Body of pancreas (tissue), 4 donors: ENCODE measurements around the gene THEMIS. TPM values are rescaled to one million over a fixed set of nuclear protein-coding genes. Genes with fewer than 3 reads are reported as not detected.
"Not testable (repeated sequence)": the region's sequence is repeated elsewhere in the genome, so short reads cannot be mapped to it uniquely, and the experiment has no call there.

ENCODE experiments used
- ATAC-seq: fragments of 150-250 bp; one replicate; pipeline ENCODE4 v1.9.1; 2016
- DNase-seq, 4 donors: peaks; one replicate each; pipeline ENCODE4 v3.0.0-alpha.2; 2019
- H3K27ac ChIP-seq, 4 donors: fragments of 200-600 bp; sonication (generic); 1 replicate in 3 of 4; 2 replicates in 1 of 4; pipeline versions ENCODE4 v1.5.1 to v1.6.1; 2016 to 2019; ENCODE audit warnings: mild to moderate bottlenecking in 1 of 4, mixed read lengths in 1 of 4, moderate library complexity in 1 of 4
- H3K27me3 ChIP-seq, 2 donors: fragments of 200-600 bp; sonication (generic); one replicate each; pipeline ENCODE4 v1.6.0; 2016; ENCODE audit warnings: mild to moderate bottlenecking in 1 of 2
- H3K36me3 ChIP-seq, 2 donors: fragments of 200-600 bp; sonication (generic); replicated peaks in 1 of 2; 2 replicates each; pipeline ENCODE4 v1.5.1; 2016; ENCODE audit warnings: low read depth in 2 of 2; ENCODE audit not compliant: insufficient read depth in 1 of 2
- H3K4me1 ChIP-seq: fragments of 200-600 bp; sonication (generic); one replicate; pipeline ENCODE4 v1.6.0; 2016
- H3K4me3 ChIP-seq, 2 donors: fragments of 200-600 bp; sonication (generic); 1 replicate in 1 of 2; 2 replicates in 1 of 2; pipeline ENCODE4 v1.5.1; 2016 to 2019
- H3K9me3 ChIP-seq, 3 donors: fragments of 200-600 bp; sonication (generic); 1 replicate in 2 of 3; 2 replicates in 1 of 3; pipeline ENCODE4 v1.5.1; 2016
- POLR2A ChIP-seq, 3 donors: fragments of 450-650 bp; IDR thresholded peaks; one replicate each; pipeline ENCODE4 v1.6.1; 2016; ENCODE audit warnings: antibody characterized with exemption in 3 of 3, mild to moderate bottlenecking in 2 of 3
- WGBS, 2 donors: methylation state at CpG; one replicate each; pipeline ENCODE4 v1.1.5; 2017; 5-methylcytosine and 5-hydroxymethylcytosine counted together
- intact Hi-C: fragments of 100-400 bp; cut with DNase I; formaldehyde crosslinking; loops from one replicate; pipeline ENCODE4 v1.15.1; 2023
- total RNA-seq, 2 donors: library from RNA; depleted of rRNA; stranded (reverse); fragments of >200 nt; gene quantifications; one replicate each; pipeline ENCODE4 v1.1.0, GENCODE V29; 2016
- TF ChIP-seq, protein P1 (sequence below), 7 experiments: fragments of 450-650 bp in 4 of 7; fragments of 200-600 bp in 3 of 7; sonication (generic) in 3 of 7; IDR thresholded peaks; one replicate each; pipeline ENCODE4 v1.5.1; 2016 to 2019; ENCODE audit warnings: antibody characterized with exemption in 7 of 7

Gene THEMIS
- total RNA-seq, 2 donors from 2014 or later: 0.52 to 0.66 TPM

DNA sequence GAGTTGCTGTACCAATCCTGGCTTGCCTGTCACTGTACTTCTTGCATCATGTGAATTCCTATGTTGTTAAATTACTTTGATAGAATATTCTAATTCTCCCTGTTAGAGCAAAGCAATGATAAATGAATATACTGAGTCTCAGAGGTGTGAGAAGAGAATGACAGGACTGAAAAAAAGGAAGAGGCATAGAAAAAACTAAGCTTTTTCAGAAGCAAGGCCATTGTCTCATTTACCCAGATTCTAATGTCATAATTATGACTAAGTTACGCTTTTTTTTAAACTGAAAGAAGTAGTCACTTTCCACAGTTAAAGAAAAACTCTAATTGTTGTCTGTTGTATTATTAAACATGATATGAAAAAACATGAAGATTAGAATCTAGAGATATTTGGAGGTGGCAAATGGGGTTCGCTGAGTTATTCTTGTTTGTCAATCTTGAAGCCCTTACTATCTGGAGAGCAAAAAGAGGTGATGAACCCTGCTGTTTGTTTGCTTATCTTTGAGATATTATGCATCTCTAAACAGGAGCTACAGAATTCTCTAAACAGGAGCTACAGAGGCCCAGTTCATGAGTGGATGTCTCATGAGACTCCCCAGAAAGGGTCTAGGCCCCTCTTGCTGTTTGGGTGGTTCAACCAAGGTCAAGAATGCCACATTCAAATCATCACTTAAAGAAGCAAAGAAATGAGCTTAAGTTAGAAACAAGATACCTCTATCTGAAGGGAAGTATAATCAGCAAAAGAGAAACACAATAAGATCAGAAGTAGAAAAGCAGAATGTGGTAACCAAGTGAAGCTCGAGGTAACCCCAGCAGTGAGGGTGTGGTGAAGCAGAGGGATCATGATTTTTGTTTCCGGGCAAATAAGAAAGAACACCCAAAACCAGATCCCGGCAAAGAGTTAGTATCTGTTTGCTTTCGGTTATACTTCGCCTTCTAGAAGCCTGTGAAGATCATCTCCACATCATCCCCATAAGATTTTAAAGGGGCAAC lies 33.3 kb upstream of the THEMIS start:
- WGBS, 2 donors: 79 to 85% methylated on average over 7 of the region's 7 CpGs
- H3K27me3 ChIP-seq: no peaks in the 10 kb centered on the region
- TF ChIP-seq POLR2A (IDR thresholded peaks at IDR 0.05): no peak
- TF ChIP-seq, protein P1, sequence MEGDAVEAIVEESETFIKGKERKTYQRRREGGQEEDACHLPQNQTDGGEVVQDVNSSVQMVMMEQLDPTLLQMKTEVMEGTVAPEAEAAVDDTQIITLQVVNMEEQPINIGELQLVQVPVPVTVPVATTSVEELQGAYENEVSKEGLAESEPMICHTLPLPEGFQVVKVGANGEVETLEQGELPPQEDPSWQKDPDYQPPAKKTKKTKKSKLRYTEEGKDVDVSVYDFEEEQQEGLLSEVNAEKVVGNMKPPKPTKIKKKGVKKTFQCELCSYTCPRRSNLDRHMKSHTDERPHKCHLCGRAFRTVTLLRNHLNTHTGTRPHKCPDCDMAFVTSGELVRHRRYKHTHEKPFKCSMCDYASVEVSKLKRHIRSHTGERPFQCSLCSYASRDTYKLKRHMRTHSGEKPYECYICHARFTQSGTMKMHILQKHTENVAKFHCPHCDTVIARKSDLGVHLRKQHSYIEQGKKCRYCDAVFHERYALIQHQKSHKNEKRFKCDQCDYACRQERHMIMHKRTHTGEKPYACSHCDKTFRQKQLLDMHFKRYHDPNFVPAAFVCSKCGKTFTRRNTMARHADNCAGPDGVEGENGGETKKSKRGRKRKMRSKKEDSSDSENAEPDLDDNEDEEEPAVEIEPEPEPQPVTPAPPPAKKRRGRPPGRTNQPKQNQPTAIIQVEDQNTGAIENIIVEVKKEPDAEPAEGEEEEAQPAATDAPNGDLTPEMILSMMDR (IDR thresholded peaks at IDR 0.05): no peak
- intact Hi-C loops: no loop called here
- H3K36me3 ChIP-seq: no peaks in the 10 kb centered on the region
- H3K4me1 ChIP-seq: no peaks in the 10 kb centered on the region
- ATAC-seq (no peak), DNase-seq (no peak)
- no peak overlapping the region for H3K27ac ChIP-seq
- no peak overlapping the region for H3K4me3 ChIP-seq
- peaks cover 0 to 7% (median 0%) of the 10 kb centered on the region in 3 donors for H3K9me3 ChIP-seq

DNA sequence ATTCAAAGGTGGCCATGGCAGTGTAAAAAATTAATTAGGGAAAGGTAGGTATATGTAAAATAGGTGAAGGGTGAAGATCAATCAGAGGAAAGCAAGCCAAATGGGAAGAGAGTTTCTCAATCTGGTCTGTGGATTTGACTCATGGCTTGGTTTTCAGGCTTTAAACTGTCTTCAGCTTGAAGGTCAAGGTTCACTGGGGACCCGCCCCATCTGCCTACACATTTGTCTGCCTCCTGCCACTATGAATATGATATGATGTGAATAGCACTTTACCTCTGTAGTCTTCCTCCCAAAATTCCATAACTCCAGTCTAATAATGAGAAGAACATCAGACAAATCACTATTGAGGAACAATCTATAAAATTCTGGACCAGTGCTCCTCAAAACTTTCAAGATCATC lies 32.3 kb upstream of the THEMIS start:
- ATAC-seq: no peak
- no peaks in the 10 kb centered on the region for H3K36me3 ChIP-seq
- peaks cover 0 to 7% (median 0%) of the 10 kb centered on the region in 3 donors for H3K9me3 ChIP-seq
- H3K27me3 ChIP-seq: no peaks in the 10 kb centered on the region
- WGBS, 2 donors: 81 to 86% methylated on average over 1 of the region's 1 CpG
- no peak for TF ChIP-seq POLR2A (IDR thresholded peaks at IDR 0.05)
- TF ChIP-seq, protein P1 (IDR thresholded peaks at IDR 0.05): no peak
- H3K4me3 ChIP-seq: no peak overlapping the region
- H3K27ac ChIP-seq: no peak overlapping the region
- DNase-seq: no peak
- no peaks in the 10 kb centered on the region for H3K4me1 ChIP-seq
- intact Hi-C loops: no loop called here

DNA sequence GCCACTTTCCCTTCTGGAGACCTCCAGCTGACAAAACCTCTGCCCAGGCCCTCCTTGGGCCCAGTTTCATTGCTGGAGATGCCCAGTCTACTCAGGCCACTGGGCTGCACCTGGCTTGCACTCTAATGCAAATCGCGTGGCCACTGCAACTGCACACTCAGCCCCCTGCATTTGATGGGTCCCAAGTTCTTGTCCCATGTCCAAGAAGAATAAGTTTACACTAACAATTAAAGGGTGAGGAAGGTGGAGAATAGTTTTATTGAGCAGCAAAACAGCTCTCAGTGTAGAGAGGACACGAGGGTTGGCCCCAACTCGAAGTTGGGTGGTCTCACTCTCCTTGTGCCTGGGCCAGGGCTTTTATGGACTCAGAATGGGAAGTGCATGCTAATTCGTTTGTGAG lies 31.9 kb upstream of the THEMIS start:
- Histone ChIP-seq H3K9me3 (peaks cover 0 to 7% (median 0%) of the 10 kb centered on the region in 3 donors), H3K4me1 (no peaks in the 10 kb centered on the region), H3K27me3 (no peaks in the 10 kb centered on the region), H3K4me3 (no peak overlapping the region), H3K36me3 (no peaks in the 10 kb centered on the region), H3K27ac (no peak overlapping the region)
- no peak for DNase-seq
- TF ChIP-seq POLR2A (IDR thresholded peaks at IDR 0.05): no peak
- TF ChIP-seq, protein P1 (IDR thresholded peaks at IDR 0.05): no peak
- WGBS, 2 donors: 74% methylated on average over 5 of the region's 5 CpGs
- intact Hi-C loops: no loop called here
- ATAC-seq: no peak

DNA sequence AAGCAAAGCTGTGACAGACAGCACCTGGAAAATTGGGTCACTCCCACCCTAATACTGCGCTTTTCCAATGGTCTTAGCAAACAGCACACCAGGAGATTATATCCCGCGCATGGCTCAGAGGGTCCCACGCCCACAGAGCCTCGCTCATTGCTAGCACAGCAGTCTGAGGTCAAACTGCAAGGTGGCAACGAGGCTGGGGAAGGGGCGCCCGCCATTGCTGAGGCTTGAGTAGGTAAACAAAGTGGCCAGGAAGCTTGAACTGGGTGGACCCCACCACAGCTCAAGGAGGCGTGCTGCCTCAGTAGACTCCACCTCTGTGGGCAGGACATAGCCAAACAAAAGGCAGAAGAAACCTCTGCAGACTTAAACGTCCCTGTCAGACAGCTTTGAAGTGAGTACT lies 25.6 kb upstream of the THEMIS start:
- DNase-seq, ATAC-seq, intact Hi-C loops: not testable (repeated sequence)

DNA sequence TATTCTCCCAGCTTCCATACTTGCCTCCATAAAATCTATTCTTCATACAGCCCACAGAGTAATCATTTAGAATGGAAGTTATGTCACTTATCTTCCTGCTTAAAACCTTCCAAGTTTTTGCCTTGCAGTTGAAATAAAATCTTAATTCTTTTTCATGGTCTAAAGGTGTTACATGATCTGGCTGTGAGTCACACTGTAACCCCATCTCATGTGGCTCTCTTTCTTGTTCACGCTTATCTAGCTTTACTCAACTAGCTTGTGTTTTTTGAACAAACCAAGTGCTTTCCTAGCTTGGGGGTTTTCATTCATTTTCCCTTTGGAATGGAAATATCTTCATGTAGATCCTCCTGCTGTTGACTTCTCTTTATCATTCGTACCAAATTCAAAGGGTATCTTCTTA lies 23.6 kb upstream of the THEMIS start:
- TF ChIP-seq, protein P1 (IDR thresholded peaks at IDR 0.05): no peak
- TF ChIP-seq POLR2A (IDR thresholded peaks at IDR 0.05): no peak

More for the DNA sequence above, 25.6 kb upstream of the THEMIS start:
- not testable (repeated sequence) for H3K36me3 ChIP-seq, H3K27ac ChIP-seq, H3K27me3 ChIP-seq, H3K4me3 ChIP-seq, H3K4me1 ChIP-seq
- 87 to 100% methylated on average over 4 to 10 of the region's 10 CpGs for WGBS, 2 donors
- peaks cover 0 to 13% (median 0%) of the 10 kb centered on the region in 3 donors for H3K9me3 ChIP-seq

More for the DNA sequence above, 23.6 kb upstream of the THEMIS start:
- WGBS, 2 donors: 64 to 71% methylated on average over 2 of the region's 2 CpGs
- ATAC-seq (no peak), DNase-seq (no peak)
- intact Hi-C loops: no loop called here
- Histone ChIP-seq H3K4me3 (no peak overlapping the region), H3K9me3 (peaks cover 0 to 13% (median 0%) of the 10 kb centered on the region in 3 donors), H3K27ac (no peak overlapping the region), H3K4me1 (no peaks in the 10 kb centered on the region), H3K36me3 (no peaks in the 10 kb centered on the region), H3K27me3 (no peaks in the 10 kb centered on the region)
